ENCODE results near the gene HLA-G. TPM values are rescaled to one million over a fixed set of nuclear protein-coding genes. Genes with fewer than 3 reads are reported as not detected.

HLA-G gene
- total RNA-seq, 2 experiments from 2014 or later = 0.70 TPM; not detected in 1

DNA sequence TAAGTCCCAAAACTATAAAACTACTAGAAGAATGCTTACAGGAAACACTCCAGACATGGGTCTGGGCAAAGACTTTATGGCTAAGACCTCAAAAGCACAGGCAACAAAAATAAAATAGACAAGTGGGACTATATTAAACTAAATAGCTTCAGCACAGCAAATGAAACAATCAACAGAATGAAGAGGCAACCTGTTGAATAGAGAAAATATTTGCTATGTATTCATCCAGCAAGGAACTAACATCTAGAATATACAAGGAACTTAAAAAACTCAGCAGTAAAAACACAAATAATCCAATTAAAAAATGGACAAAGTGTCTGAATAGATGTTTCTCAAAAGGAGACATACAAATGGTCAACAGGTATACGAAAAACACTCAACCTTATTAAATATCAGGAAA lies 30.4 kb downstream of the HLA-G start:
- no TSS peak for BruUV-seq (replicated peaks)
- H2AFZ ChIP-seq (ENCODE audit: low read length) = no peak overlapping the region
- no peaks in the 10 kb centered on the region for H3K4me1 ChIP-seq (ENCODE audit: insufficient read depth, low read length, poor library complexity, severe bottlenecking)
- H3K4me3 ChIP-seq (ENCODE audit: low read depth, low read length, poor library complexity, severe bottlenecking) = no peak overlapping the region
- no peaks in the 10 kb centered on the region for H4K20me1 ChIP-seq (ENCODE audit: insufficient read depth, low read length)
- no peaks in the 10 kb centered on the region for H3K9me2 ChIP-seq (ENCODE audit: insufficient read depth, low read length)
- H3K4me2 ChIP-seq (ENCODE audit: low read length) = no peak overlapping the region
- ChIA-PET CTCF (ENCODE audit: unreplicated experiment) (no interaction called here), POLR2A (interaction anchor here (0.6 kb wide), 1 partner anchor 217 kb away, joined by 3 read pairs; no protein-coding TSS in a partner anchor)
- no peak for DNase-seq (ENCODE audit: low spot score)
- H3K79me2 ChIP-seq (ENCODE audit: insufficient read depth, low read depth, low read length) = no peaks in the 10 kb centered on the region
- intact Hi-C loops (cut with micrococcal nuclease; ENCODE audit: unreplicated experiment) = no loop called here
- H3K9me3 ChIP-seq (ENCODE audit: low read length) = no peaks in the 10 kb centered on the region
- H3K27ac ChIP-seq (ENCODE audit: low read depth, low read length, poor library complexity, severe bottlenecking) = no peak overlapping the region
- H3K36me3 ChIP-seq (ENCODE audit: insufficient read depth, low read length) = no peaks in the 10 kb centered on the region
- no peak for TF ChIP-seq EZH2phosphoT487 (IDR thresholded peaks at IDR 0.05; ENCODE audit: borderline replicate concordance, low read depth, low read length)
- TF ChIP-seq, protein P1, sequence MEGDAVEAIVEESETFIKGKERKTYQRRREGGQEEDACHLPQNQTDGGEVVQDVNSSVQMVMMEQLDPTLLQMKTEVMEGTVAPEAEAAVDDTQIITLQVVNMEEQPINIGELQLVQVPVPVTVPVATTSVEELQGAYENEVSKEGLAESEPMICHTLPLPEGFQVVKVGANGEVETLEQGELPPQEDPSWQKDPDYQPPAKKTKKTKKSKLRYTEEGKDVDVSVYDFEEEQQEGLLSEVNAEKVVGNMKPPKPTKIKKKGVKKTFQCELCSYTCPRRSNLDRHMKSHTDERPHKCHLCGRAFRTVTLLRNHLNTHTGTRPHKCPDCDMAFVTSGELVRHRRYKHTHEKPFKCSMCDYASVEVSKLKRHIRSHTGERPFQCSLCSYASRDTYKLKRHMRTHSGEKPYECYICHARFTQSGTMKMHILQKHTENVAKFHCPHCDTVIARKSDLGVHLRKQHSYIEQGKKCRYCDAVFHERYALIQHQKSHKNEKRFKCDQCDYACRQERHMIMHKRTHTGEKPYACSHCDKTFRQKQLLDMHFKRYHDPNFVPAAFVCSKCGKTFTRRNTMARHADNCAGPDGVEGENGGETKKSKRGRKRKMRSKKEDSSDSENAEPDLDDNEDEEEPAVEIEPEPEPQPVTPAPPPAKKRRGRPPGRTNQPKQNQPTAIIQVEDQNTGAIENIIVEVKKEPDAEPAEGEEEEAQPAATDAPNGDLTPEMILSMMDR (conservative IDR thresholded peaks at IDR 0.05; ENCODE audit: low read length) = no peak

- Histone ChIP-seq H3K4me3 (ENCODE audit: low read depth, low read length, poor library complexity, severe bottlenecking) (no peak overlapping the region), H4K20me1 (ENCODE audit: insufficient read depth, low read length) (no peaks in the 10 kb centered on the region), H2AFZ (ENCODE audit: low read length) (no peak overlapping the region), H3K9me3 (ENCODE audit: low read length) (no peaks in the 10 kb centered on the region), H3K79me2 (ENCODE audit: insufficient read depth, low read depth, low read length) (no peaks in the 10 kb centered on the region), H3K36me3 (ENCODE audit: insufficient read depth, low read length) (no peaks in the 10 kb centered on the region), H3K4me1 (ENCODE audit: insufficient read depth, low read length, poor library complexity, severe bottlenecking) (no peaks in the 10 kb centered on the region), H3K27ac (ENCODE audit: low read depth, low read length, poor library complexity, severe bottlenecking) (no peak overlapping the region), H3K4me2 (ENCODE audit: low read length) (no peak overlapping the region), H3K9me2 (ENCODE audit: insufficient read depth, low read length) (no peaks in the 10 kb centered on the region)
- CTCF ChIA-PET (ENCODE audit: unreplicated experiment) = no interaction called here
- POLR2A ChIA-PET = no interaction called here
- no peak for DNase-seq (ENCODE audit: low spot score)
- no peak for TF ChIP-seq EZH2phosphoT487 (IDR thresholded peaks at IDR 0.05; ENCODE audit: borderline replicate concordance, low read depth, low read length)
- TF ChIP-seq, protein P1 (conservative IDR thresholded peaks at IDR 0.05; ENCODE audit: low read length) = no peak
- no TSS peak for BruUV-seq (replicated peaks)
- intact Hi-C loops (cut with micrococcal nuclease; ENCODE audit: unreplicated experiment) = no loop called here
Observed at GRCh38 chr6:29861521-29862255, 34.1 kb downstream of the HLA-G start.
